Stomach (tissue), 4 donors: ENCODE measurements around the gene TAS1R2.

ENCODE experiments used
- POLR2A ChIP-seq, 4 donors: fragments of 450-650 bp; IDR thresholded peaks; one replicate each; pipeline ENCODE4 v1.6.1; 2016; ENCODE audit warnings: antibody characterized with exemption in 4 of 4, control low read depth in 2 of 4, mild to moderate bottlenecking in 1 of 4, moderate library complexity in 1 of 4
- TF ChIP-seq, protein P1 (sequence below), 7 experiments: fragments of 450-650 bp in 4 of 7; fragments of 200-600 bp in 3 of 7; sonication (generic) in 3 of 7; IDR thresholded peaks; one replicate each; pipeline ENCODE4 v1.5.1; 2016 to 2019; ENCODE audit warnings: antibody characterized with exemption in 7 of 7, control low read depth in 2 of 7, mild to moderate bottlenecking in 1 of 7

DNA sequence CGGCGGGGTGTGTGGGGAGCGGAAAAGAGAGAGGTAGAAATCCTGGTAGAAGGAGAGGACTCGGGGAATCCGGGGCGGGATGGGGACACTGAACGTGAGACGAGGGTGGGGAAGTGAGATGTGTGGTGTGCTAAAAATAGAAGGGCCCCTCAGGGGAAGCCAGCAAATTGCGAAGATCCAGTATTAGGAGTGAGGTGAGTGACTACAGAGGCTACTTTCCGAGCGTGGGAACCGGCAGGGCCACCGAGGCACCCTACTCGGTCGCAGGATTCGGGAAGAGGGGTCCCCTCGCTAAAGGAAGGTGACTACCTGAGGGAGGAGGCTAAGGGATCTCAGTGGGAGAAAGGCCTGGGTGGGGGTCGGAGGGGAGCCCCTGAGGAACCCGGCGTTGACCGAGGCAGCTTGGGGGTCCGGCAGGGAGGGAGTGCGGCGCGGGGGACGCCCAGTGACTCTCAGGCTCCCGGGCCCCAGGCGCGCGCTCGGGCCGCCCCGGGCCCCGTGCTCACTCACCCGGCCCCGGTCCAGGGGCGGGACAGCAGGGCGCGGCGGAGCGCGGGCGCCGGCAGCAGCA lies 42.6 kb upstream of the TAS1R2 start:
- TF ChIP-seq, protein P1, sequence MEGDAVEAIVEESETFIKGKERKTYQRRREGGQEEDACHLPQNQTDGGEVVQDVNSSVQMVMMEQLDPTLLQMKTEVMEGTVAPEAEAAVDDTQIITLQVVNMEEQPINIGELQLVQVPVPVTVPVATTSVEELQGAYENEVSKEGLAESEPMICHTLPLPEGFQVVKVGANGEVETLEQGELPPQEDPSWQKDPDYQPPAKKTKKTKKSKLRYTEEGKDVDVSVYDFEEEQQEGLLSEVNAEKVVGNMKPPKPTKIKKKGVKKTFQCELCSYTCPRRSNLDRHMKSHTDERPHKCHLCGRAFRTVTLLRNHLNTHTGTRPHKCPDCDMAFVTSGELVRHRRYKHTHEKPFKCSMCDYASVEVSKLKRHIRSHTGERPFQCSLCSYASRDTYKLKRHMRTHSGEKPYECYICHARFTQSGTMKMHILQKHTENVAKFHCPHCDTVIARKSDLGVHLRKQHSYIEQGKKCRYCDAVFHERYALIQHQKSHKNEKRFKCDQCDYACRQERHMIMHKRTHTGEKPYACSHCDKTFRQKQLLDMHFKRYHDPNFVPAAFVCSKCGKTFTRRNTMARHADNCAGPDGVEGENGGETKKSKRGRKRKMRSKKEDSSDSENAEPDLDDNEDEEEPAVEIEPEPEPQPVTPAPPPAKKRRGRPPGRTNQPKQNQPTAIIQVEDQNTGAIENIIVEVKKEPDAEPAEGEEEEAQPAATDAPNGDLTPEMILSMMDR (IDR thresholded peaks at IDR 0.05): no peak
- no peak for TF ChIP-seq POLR2A (IDR thresholded peaks at IDR 0.05)
